Neural cell (in vitro differentiated cells): ENCODE results near the gene CACNA2D1. TPM values are rescaled to one million over a fixed set of nuclear protein-coding genes. Genes with fewer than 3 reads are reported as not detected.

Source experiments
- H2AFZ ChIP-seq: fragments of 200-600, 300-800 bp; sonication (generic), shearing (Covaris generic); 2 replicates; pipeline ENCODE4 v1.6.0; 2014; ENCODE audit warnings: low read depth, mild to moderate bottlenecking, antibody characterized with exemption, low read length, moderate library complexity
- H3F3A ChIP-seq: fragments of 200-600 bp; shearing (Covaris generic); 2 replicates; pipeline ENCODE4 v1.6.1; 2016; ENCODE audit warnings: mild to moderate bottlenecking, moderate library complexity, mixed read lengths, antibody characterized with exemption, low read length; ENCODE audit not compliant: insufficient read depth, poor library complexity, severe bottlenecking
- H3K27ac ChIP-seq: fragments of 200-600, 300-800 bp; sonication (generic), shearing (Covaris generic); 2 replicates; pipeline ENCODE4 v1.5.1; 2014; ENCODE audit warnings: mild to moderate bottlenecking, low read length, moderate library complexity
- H3K27me3 ChIP-seq: fragments of 300-800, 200-600 bp; sonication (generic), shearing (Covaris generic); 2 replicates; pipeline ENCODE4 v1.6.0; 2014; ENCODE audit warnings: mild to moderate bottlenecking, low read depth, low read length, moderate library complexity; ENCODE audit not compliant: insufficient read depth
- H3K36me3 ChIP-seq: fragments of 300-800, 200-600 bp; sonication (generic), shearing (Covaris generic); 2 replicates; pipeline ENCODE4 v1.5.1; 2014; ENCODE audit warnings: mild to moderate bottlenecking, antibody characterized with exemption, low read length, moderate library complexity; ENCODE audit not compliant: insufficient read depth
- H3K4me2 ChIP-seq: fragments of 300-800, 200-600 bp; sonication (generic), shearing (Covaris generic); 2 replicates; pipeline ENCODE4 v1.6.0; 2014; ENCODE audit warnings: mild to moderate bottlenecking, low read length
- H3K4me3 ChIP-seq: fragments of 300-800, 200-600 bp; sonication (generic), shearing (Covaris generic); 2 replicates; pipeline ENCODE4 v1.5.1; 2014; ENCODE audit warnings: mild to moderate bottlenecking, low read length, moderate library complexity
- H3K79me2 ChIP-seq: fragments of 200-600 bp; shearing (Covaris generic); replicated peaks from 2 replicates; pipeline ENCODE4 v1.6.0; 2014; ENCODE audit warnings: mild to moderate bottlenecking, low read length, moderate library complexity; ENCODE audit not compliant: insufficient read depth
- H3K9ac ChIP-seq: fragments of 300-800, 200-600 bp; sonication (generic), shearing (Covaris generic); 2 replicates; pipeline ENCODE4 v1.6.1; 2016; ENCODE audit warnings: mild to moderate bottlenecking, low read length, mixed read lengths
- H3K9me2 ChIP-seq: fragments of 200-600 bp; shearing (Covaris generic); 2 replicates; pipeline ENCODE4 v1.6.1; 2016; ENCODE audit warnings: mild to moderate bottlenecking, low read length, mixed read lengths; ENCODE audit not compliant: insufficient read depth
- H3K9me3 ChIP-seq: fragments of 200-600, 300-800 bp; sonication (generic), shearing (Covaris generic); 2 replicates; pipeline ENCODE4 v1.6.1; 2016; ENCODE audit warnings: mild to moderate bottlenecking, mixed run types, low read length, moderate library complexity, mixed read lengths
- H4K20me1 ChIP-seq: fragments of 200-600 bp; shearing (Covaris generic); 2 replicates; pipeline ENCODE4 v1.6.1; 2016; ENCODE audit warnings: mild to moderate bottlenecking, mixed run types; ENCODE audit not compliant: insufficient read depth
- CTCF ChIP-seq: fragments of 450-650 bp; IDR thresholded peaks from 2 replicates; pipeline ENCODE4 v1.5.1; 2014; ENCODE audit warnings: antibody characterized with exemption, mild to moderate bottlenecking, moderate library complexity; ENCODE audit not compliant: poor library complexity, severe bottlenecking
- EP300 ChIP-seq: fragments of 450-650 bp; conservative IDR thresholded peaks from 2 replicates; pipeline ENCODE4 v1.6.1; 2014; ENCODE audit warnings: antibody characterized with exemption, mild to moderate bottlenecking, moderate library complexity; ENCODE audit not compliant: poor library complexity, severe bottlenecking
- EZH2 ChIP-seq: fragments of 200-600, 300-800 bp; shearing (Covaris generic), sonication (generic); IDR thresholded peaks from 2 replicates; pipeline ENCODE4 v1.6.1; 2014; ENCODE audit warnings: antibody characterized with exemption, low read length, borderline replicate concordance, mild to moderate bottlenecking; ENCODE audit not compliant: insufficient read depth, poor library complexity, severe bottlenecking
- MXI1 ChIP-seq: fragments of 450-650 bp; conservative IDR thresholded peaks from 2 replicates; pipeline ENCODE4 v1.6.1; 2014; ENCODE audit warnings: antibody characterized with exemption, mild to moderate bottlenecking; ENCODE audit not compliant: poor library complexity, severe bottlenecking
- POLR2AphosphoS5 ChIP-seq: IDR thresholded peaks from 2 replicates; pipeline ENCODE4 v1.6.1; 2012
- RAD21 ChIP-seq: fragments of 450-650 bp; conservative IDR thresholded peaks from 2 replicates; pipeline ENCODE4 v1.6.1; 2014; ENCODE audit warnings: antibody characterized with exemption, mild to moderate bottlenecking, moderate library complexity
- REST ChIP-seq: IDR thresholded peaks from 2 replicates; pipeline ENCODE4 v1.6.1; 2012; ENCODE audit warnings: borderline replicate concordance
- SMC3 ChIP-seq: fragments of 450-650 bp; conservative IDR thresholded peaks from 2 replicates; pipeline ENCODE4 v1.6.1; 2014; ENCODE audit warnings: antibody characterized with exemption, mild to moderate bottlenecking, moderate library complexity; ENCODE audit not compliant: poor library complexity
- TAF1 ChIP-seq: IDR thresholded peaks from 2 replicates; pipeline ENCODE4 v1.6.1; 2012; ENCODE audit warnings: low read depth
- polyA plus RNA-seq: library from polyadenylated mRNA; depleted of rRNA; stranded (reverse); fragments of >200 nt; gene quantifications from 2 replicates; pipeline ENCODE4 v1.2.3, GENCODE V29; 2014

The CACNA2D1 gene
- polyA plus RNA-seq, 1 donor from 2014 or later, result 7.0 TPM

- H2AFZ ChIP-seq, result no peak overlapping the region
Observed at GRCh38 chr7:82036146-82036886, 407.3 kb downstream of the CACNA2D1 start.

GRCh38 chr7:82035456-82035855 lies 408.1 kb downstream of the CACNA2D1 start:
- Histone ChIP-seq H3K36me3 (no peaks in the 10 kb centered on the region), H3K4me3 (no peak overlapping the region), H3K4me2 (no peak overlapping the region), H3K27ac (no peak overlapping the region), H3K79me2 (no peaks in the 10 kb centered on the region), H3K27me3 (no peaks in the 10 kb centered on the region), H4K20me1 (no peaks in the 10 kb centered on the region), H3K9me2 (no peaks in the 10 kb centered on the region), H3F3A (no peaks in the 10 kb centered on the region), H3K9ac (no peak overlapping the region), H2AFZ (no peak overlapping the region), H3K9me3 (no peaks in the 10 kb centered on the region)
- TF ChIP-seq CTCF (no peak), POLR2AphosphoS5 (no peak), MXI1 (no peak)

More at GRCh38 chr7:82036146-82036886, 407.3 kb downstream of the CACNA2D1 start:
- Histone ChIP-seq H3K4me3 (no peak overlapping the region), H3K9ac (no peak overlapping the region), H3K36me3 (no peaks in the 10 kb centered on the region), H3F3A (no peaks in the 10 kb centered on the region), H3K9me2 (no peaks in the 10 kb centered on the region), H3K27ac (no peak overlapping the region), H4K20me1 (no peaks in the 10 kb centered on the region), H3K9me3 (no peaks in the 10 kb centered on the region), H3K79me2 (no peaks in the 10 kb centered on the region), H3K27me3 (no peaks in the 10 kb centered on the region), H3K4me2 (no peak overlapping the region)
- TF ChIP-seq EZH2, result no peak
- no peak for TF ChIP-seq POLR2AphosphoS5
- no peak for TF ChIP-seq SMC3
- TF ChIP-seq EP300, result no peak
- TF ChIP-seq TAF1, result no peak
- TF ChIP-seq REST, result no peak
- TF ChIP-seq RAD21, result no peak
- TF ChIP-seq CTCF, result no peak
- no peak for TF ChIP-seq MXI1
